ENCODE measurements around the gene RIMS4. TPM values are rescaled to one million over a fixed set of nuclear protein-coding genes. Genes with fewer than 3 reads are reported as not detected.

RIMS4 gene
- total and polyA plus RNA-seq, 10 of the 15 experiments (the other 5 are each of a cell fraction or from before 2014, with no cell fraction given), result under 0.01 to 0.07 (median 0.05) TPM; not detected in 5

DNA sequence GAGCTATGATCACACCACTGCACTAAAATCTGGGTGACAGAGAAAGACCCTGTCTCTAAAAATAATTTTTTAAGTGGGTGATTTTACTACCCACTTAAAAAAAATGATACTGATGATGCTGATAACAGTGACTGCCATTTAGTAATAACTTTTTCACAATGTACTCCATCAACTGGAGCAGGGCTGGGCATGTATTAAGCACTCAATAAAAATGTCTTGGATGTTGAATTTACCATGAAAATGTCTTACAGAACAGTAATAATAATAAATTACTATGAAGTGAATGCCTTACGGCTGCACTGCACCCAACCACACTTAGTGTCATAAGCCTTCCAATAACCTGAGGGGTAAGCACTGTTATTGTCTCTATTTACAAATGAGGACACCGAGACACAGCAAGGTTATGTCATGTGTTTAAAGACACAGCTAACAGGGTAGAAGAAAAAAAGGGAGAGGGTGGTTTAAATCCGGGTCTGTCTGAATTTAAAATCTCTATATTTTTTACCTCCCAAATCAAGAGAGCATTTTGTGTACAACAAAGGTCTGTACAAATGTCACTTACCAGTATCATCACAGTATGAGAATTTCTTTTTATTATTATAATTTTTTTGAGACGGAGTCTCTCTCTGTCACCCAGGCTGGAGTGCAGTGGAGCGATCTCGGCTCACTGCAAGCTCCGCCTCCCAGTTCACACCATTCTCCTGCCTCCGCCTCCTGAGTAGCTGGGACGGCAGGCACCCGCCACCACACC, 21.5 kb downstream of the RIMS4 start:
- TF ChIP-seq RFX5 (IDR thresholded peaks at IDR 0.05; ENCODE audit: low read depth, low read length), result no peak
- no peak for TF ChIP-seq YY1 (IDR thresholded peaks at IDR 0.05; ENCODE audit: low read depth, low read length)
- no peak for TF ChIP-seq ZZZ3 (IDR thresholded peaks at IDR 0.05; ENCODE audit: control insufficient read depth, insufficient read length, low read depth)
- no peak for TF ChIP-seq CBX5 (IDR thresholded peaks at IDR 0.05; ENCODE audit: low read depth)
- no peak overlapping the region for H3K27ac ChIP-seq (ENCODE audit: control insufficient read depth, insufficient read depth)
- H3K36me3 ChIP-seq (ENCODE audit: control insufficient read depth in 2 of 2, insufficient read depth in 2 of 2, low read length in 1 of 2), result no peaks in the 10 kb centered on the region
- no peak overlapping the region for H3K4me2 ChIP-seq (ENCODE audit: control insufficient read depth, insufficient read depth)
- in situ Hi-C loops (cut with MboI), result no loop called here
- H2AFZ ChIP-seq (ENCODE audit: control insufficient read depth, low read depth, low read length), result no peak overlapping the region
- ATAC-seq, result no peak
- H4K20me1 ChIP-seq (ENCODE audit: control insufficient read depth, insufficient read depth), result no peaks in the 10 kb centered on the region
- no peak for FAIRE-seq
- H3K27me3 ChIP-seq (replicated peaks in 1 of 2; ENCODE audit: control insufficient read depth in 2 of 2, insufficient read depth in 2 of 2, low read length in 1 of 2), result no peaks in the 10 kb centered on the region; a peak in 2 of 4 replicates
- H3K79me2 ChIP-seq (ENCODE audit: control insufficient read depth, insufficient read depth, low read length), result no peaks in the 10 kb centered on the region
- DNase-seq (ENCODE audit: low read depth, low spot score), result no peak
- SMC1A ChIA-PET (ENCODE audit: uncharacterized antibody, unreplicated experiment), result no interaction called here
- CTCF ChIA-PET, result no interaction called here
- BruUV-seq (replicated peaks), result no TSS peak
- POLR2A ChIA-PET, result no interaction called here
- no peaks in the 10 kb centered on the region for H3K9me3 ChIP-seq (replicated peaks; ENCODE audit: control insufficient read depth, insufficient read depth, low read length)
- RAD21 ChIA-PET (ENCODE audit: unreplicated experiment), result no interaction called here
- H3K4me1 ChIP-seq (ENCODE audit: control insufficient read depth, insufficient read depth, low read length), result no peaks in the 10 kb centered on the region
- no peak overlapping the region for H3K9ac ChIP-seq (ENCODE audit: control insufficient read depth, insufficient read depth, low read length)
- H3K4me3 ChIP-seq, result no peak overlapping the region
- intact Hi-C loops (cut with micrococcal nuclease; ENCODE audit: unreplicated experiment), result no loop called here
- WGBS (ENCODE audit: insufficient coverage, insufficient replicate concordance, low lambda C conversion rate, missing lambda C conversion rate), result 42% methylated on average over 10 of the region's 10 CpGs

DNA sequence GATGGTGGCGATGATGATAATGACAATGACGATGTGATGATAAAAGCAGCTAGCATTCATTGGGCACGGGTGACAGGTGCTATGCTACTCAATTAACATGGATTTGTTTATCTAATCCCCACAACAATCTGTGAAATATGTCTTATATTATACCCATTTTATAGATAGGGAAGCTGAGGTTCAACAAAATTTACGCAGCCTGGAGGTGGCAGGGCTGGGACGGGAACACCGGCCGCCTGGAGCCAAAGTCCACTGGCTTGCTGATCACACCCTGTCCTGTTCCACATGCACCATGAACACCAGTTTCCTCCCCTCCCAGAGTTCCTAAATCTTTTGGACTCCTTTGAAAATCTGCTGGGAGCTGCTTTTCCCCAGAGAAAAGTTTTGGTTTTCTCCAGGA, 23.0 kb downstream of the RIMS4 start:
- SMC1A ChIA-PET (ENCODE audit: uncharacterized antibody, unreplicated experiment), result no interaction called here
- TF ChIP-seq, protein P1, sequence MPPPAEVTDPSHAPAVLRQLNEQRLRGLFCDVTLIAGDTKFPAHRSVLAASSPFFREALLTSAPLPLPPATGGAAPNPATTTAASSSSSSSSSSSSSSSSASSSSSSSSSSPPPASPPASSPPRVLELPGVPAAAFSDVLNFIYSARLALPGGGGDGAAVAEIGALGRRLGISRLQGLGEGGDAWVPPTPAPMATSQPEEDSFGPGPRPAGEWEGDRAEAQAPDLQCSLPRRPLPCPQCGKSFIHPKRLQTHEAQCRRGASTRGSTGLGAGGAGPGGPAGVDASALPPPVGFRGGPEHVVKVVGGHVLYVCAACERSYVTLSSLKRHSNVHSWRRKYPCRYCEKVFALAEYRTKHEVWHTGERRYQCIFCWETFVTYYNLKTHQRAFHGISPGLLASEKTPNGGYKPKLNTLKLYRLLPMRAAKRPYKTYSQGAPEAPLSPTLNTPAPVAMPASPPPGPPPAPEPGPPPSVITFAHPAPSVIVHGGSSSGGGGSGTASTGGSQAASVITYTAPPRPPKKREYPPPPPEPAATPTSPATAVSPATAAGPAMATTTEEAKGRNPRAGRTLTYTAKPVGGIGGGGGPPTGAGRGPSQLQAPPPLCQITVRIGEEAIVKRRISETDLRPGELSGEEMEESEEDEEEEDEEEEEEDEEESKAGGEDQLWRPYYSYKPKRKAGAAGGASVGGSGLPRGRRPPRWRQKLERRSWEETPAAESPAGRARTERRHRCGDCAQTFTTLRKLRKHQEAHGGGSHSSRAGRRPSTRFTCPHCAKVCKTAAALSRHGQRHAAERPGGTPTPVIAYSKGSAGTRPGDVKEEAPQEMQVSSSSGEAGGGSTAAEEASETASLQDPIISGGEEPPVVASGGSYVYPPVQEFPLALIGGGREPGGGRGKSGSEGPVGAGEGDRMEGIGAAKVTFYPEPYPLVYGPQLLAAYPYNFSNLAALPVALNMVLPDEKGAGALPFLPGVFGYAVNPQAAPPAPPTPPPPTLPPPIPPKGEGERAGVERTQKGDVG (CRISPR knock-in tag; IDR thresholded peaks at IDR 0.05), result no peak
- TF ChIP-seq WRNIP1 (IDR thresholded peaks at IDR 0.05; ENCODE audit: borderline replicate concordance, low read depth, low read length) (no peak), SIN3A (IDR thresholded peaks at IDR 0.05; ENCODE audit: low read depth, low read length) (no peak), RUNX3 (IDR thresholded peaks at IDR 0.05; ENCODE audit: low read length) (no peak), MYC (IDR thresholded peaks at IDR 0.05; ENCODE audit: insufficient read depth, insufficient read length, insufficient replicate concordance, low read length, severe bottlenecking) (no peak)
- TF ChIP-seq, protein P2, sequence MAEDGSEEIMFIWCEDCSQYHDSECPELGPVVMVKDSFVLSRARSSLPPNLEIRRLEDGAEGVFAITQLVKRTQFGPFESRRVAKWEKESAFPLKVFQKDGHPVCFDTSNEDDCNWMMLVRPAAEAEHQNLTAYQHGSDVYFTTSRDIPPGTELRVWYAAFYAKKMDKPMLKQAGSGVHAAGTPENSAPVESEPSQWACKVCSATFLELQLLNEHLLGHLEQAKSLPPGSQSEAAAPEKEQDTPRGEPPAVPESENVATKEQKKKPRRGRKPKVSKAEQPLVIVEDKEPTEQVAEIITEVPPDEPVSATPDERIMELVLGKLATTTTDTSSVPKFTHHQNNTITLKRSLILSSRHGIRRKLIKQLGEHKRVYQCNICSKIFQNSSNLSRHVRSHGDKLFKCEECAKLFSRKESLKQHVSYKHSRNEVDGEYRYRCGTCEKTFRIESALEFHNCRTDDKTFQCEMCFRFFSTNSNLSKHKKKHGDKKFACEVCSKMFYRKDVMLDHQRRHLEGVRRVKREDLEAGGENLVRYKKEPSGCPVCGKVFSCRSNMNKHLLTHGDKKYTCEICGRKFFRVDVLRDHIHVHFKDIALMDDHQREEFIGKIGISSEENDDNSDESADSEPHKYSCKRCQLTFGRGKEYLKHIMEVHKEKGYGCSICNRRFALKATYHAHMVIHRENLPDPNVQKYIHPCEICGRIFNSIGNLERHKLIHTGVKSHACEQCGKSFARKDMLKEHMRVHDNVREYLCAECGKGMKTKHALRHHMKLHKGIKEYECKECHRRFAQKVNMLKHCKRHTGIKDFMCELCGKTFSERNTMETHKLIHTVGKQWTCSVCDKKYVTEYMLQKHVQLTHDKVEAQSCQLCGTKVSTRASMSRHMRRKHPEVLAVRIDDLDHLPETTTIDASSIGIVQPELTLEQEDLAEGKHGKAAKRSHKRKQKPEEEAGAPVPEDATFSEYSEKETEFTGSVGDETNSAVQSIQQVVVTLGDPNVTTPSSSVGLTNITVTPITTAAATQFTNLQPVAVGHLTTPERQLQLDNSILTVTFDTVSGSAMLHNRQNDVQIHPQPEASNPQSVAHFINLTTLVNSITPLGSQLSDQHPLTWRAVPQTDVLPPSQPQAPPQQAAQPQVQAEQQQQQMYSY (CRISPR knock-in tag; IDR thresholded peaks at IDR 0.05), result no peak
- BruUV-seq (replicated peaks), result no TSS peak
- ATAC-seq, result no peak
- intact Hi-C loops (cut with micrococcal nuclease; ENCODE audit: unreplicated experiment) (no loop called here), in situ Hi-C loops (cut with MboI) (no loop called here)
- H3K4me3 ChIP-seq, result no peak overlapping the region
- H3K4me1 ChIP-seq (ENCODE audit: control insufficient read depth, insufficient read depth, low read length), result no peaks in the 10 kb centered on the region
- 56% methylated on average over 7 of the region's 7 CpGs for WGBS (ENCODE audit: insufficient coverage, insufficient replicate concordance, low lambda C conversion rate, missing lambda C conversion rate)
- no peaks in the 10 kb centered on the region for H3K79me2 ChIP-seq (ENCODE audit: control insufficient read depth, insufficient read depth, low read length)
- POLR2A ChIA-PET, result no interaction called here
- no peak overlapping the region for H3K27ac ChIP-seq (ENCODE audit: control insufficient read depth, insufficient read depth)
- H3K4me2 ChIP-seq (ENCODE audit: control insufficient read depth, insufficient read depth), result no peak overlapping the region
- FAIRE-seq, result no peak
- DNase-seq (ENCODE audit: low read depth, low spot score), result no peak
- RAD21 ChIA-PET (ENCODE audit: unreplicated experiment), result no interaction called here
- no peak overlapping the region for H2AFZ ChIP-seq (ENCODE audit: control insufficient read depth, low read depth, low read length)
- no peaks in the 10 kb centered on the region for H3K36me3 ChIP-seq (ENCODE audit: control insufficient read depth in 2 of 2, insufficient read depth in 2 of 2, low read length in 1 of 2)
- H3K9me3 ChIP-seq (replicated peaks; ENCODE audit: control insufficient read depth, insufficient read depth, low read length), result no peaks in the 10 kb centered on the region
- H3K27me3 ChIP-seq (replicated peaks in 1 of 2; ENCODE audit: control insufficient read depth in 2 of 2, insufficient read depth in 2 of 2, low read length in 1 of 2), result no peaks in the 10 kb centered on the region; a peak in 2 of 4 replicates
- no peak overlapping the region for H3K9ac ChIP-seq (ENCODE audit: control insufficient read depth, insufficient read depth, low read length)
- no peaks in the 10 kb centered on the region for H4K20me1 ChIP-seq (ENCODE audit: control insufficient read depth, insufficient read depth)
- CTCF ChIA-PET, result no interaction called here
